Measurements from ENCODE around the gene SEC22A.

Gene SEC22A

DNA sequence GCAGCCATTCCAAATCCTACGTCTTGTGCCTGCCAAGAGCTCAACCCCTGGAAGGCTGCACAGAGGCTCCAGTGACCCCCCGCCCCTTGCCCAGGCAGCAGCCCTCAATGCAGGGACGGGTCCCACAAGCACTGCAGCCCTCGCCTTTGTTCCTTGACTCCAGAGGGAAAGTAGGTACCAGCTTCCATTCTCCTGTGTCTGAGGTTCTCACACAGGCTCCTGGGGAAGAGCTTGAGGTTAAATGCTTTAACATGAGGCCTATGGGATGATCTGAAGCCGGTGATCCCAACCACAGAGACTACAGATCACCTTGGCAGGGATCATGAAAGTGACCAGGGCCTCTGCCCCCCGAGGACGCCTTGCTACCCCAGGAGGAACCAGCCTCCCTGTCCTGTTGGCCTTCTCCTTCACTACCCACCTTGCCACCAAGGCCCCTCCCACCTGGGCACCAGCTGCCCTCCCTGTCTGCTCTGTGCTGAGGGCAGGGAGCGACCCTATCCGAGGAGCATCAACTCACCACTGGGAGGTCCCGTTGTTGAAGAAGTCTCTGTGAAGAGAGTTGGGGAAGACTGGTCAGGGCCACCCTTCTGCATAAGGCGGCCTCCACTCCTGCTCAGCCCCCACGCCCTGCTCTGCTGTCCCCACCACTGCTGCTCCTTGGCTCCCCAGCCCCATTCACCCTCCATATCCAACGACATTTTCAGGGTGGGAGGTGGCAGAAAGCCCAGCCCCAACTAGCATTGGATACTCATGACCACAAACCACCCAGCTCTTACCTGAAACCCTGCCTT lies 95.3 kb downstream of the SEC22A start:
- DNase-seq (ENCODE audit: low spot score in 2 of 2) (no peak), ATAC-seq (replicated peaks; ENCODE audit: extremely low read depth, poor library complexity, severe bottlenecking) (no peak)
- Mint-ChIP-seq H3K27ac (ENCODE audit: low read depth) (no peak overlapping the region), H3K9me3 (no peaks in the 10 kb centered on the region), H3K4me3 (no peak overlapping the region), H3K4me1 (no peaks in the 10 kb centered on the region), H3K27me3 (peaks cover 44% of the 10 kb centered on the region), H3K36me3 (ENCODE audit: insufficient read depth) (no peaks in the 10 kb centered on the region)

DNA sequence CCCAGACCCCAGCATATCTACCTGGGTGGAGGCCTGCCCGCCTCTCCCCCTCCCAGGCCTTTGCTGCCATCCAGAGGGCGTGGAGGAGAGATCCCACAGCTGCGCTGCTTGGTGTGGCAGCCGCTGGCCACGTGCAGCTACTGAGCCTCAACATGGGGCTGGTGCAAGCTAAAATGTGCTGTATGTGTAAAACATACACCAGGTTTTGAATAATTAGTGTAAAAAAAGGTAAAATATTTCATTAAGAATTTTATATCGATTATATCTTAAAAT lies 95.8 kb downstream of the SEC22A start:
- DNase-seq (ENCODE audit: low spot score in 2 of 2) (no peak), ATAC-seq (replicated peaks; ENCODE audit: extremely low read depth, poor library complexity, severe bottlenecking) (no peak)
- Mint-ChIP-seq H3K4me1 (no peaks in the 10 kb centered on the region), H3K27ac (ENCODE audit: low read depth) (no peak overlapping the region), H3K9me3 (no peaks in the 10 kb centered on the region), H3K36me3 (ENCODE audit: insufficient read depth) (no peaks in the 10 kb centered on the region), H3K4me3 (no peak overlapping the region), H3K27me3 (peaks cover 46% of the 10 kb centered on the region)

DNA sequence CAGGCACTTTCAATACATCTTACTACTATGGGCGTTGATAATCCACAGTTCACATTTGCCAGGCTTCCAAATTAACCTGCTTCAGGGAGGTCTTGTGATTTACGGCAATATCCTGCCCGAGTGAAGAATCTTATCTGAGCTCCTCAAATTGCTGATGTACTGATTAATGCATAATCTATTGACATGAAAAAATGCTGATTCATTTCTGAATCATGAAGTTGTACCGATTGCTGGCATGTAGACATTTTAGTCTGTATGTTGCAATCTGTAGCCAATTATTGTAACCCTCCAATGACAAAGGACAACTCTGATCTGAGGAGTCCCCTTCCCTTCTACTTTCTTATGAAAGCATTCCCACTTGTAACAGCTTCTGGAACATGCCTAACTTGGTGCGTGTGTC lies 97.2 kb downstream of the SEC22A start:
- H3K27ac Mint-ChIP-seq (ENCODE audit: low read depth), result no peak overlapping the region
- H3K36me3 Mint-ChIP-seq (ENCODE audit: insufficient read depth), result peaks cover 2% of the 10 kb centered on the region
- no peaks in the 10 kb centered on the region for H3K9me3 Mint-ChIP-seq
- peaks cover 47% of the 10 kb centered on the region for H3K27me3 Mint-ChIP-seq
- ATAC-seq (replicated peaks; ENCODE audit: extremely low read depth, poor library complexity, severe bottlenecking), result no peak
- no peaks in the 10 kb centered on the region for H3K4me1 Mint-ChIP-seq
- DNase-seq (ENCODE audit: low spot score in 2 of 2), result no peak
- no peak overlapping the region for H3K4me3 Mint-ChIP-seq

DNA sequence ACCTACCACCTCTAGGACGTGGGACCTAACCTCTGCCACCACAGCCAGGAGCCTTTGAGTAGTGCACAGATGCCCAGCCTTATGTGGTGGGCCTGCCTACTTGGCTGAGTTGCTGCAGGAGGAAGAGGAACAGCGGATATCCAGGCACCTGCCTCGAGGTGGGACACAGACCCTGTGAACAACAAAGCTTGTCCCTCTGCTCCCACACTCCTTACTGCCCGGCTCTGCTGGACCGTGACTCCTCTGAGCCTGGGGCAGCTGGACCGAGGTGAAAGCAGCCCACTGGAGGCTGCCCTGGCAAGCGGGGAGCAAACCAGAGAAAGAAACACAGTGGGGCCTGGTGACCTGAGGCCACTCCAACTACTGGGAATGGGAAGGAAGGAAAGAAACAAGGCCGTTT lies 97.8 kb downstream of the SEC22A start:
- no peak overlapping the region for H3K4me3 Mint-ChIP-seq
- H3K27ac Mint-ChIP-seq (ENCODE audit: low read depth), result no peak overlapping the region
- ATAC-seq (replicated peaks; ENCODE audit: extremely low read depth, poor library complexity, severe bottlenecking) (no peak), DNase-seq (ENCODE audit: low spot score in 2 of 2) (no peak)
- no peaks in the 10 kb centered on the region for H3K9me3 Mint-ChIP-seq
- H3K27me3 Mint-ChIP-seq, result peaks cover 49% of the 10 kb centered on the region
- no peaks in the 10 kb centered on the region for H3K4me1 Mint-ChIP-seq
- H3K36me3 Mint-ChIP-seq (ENCODE audit: insufficient read depth), result peaks cover 2% of the 10 kb centered on the region

DNA sequence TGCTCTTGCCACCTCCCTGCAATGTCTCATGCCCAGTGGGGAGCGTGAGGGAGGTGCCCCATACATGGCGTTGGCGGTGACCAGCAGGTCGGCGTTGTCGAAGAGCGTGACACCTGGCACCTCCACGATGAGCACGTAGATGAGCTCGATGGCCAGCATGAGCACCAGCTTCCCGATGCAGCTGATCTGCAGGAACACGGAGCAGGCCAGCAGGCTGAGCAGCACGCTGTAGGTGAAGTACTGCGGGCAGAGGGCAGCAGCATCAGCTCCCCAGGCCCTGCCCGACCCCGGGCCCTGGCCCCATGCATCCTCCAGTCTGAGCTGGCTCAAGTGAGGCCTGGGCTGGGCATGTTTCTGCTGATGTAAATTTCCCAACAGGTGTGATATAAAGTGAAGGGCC lies 98.3 kb downstream of the SEC22A start:
- no peaks in the 10 kb centered on the region for H3K4me1 Mint-ChIP-seq
- no peak overlapping the region for H3K27ac Mint-ChIP-seq (ENCODE audit: low read depth)
- no peaks in the 10 kb centered on the region for H3K9me3 Mint-ChIP-seq
- no peak overlapping the region for H3K4me3 Mint-ChIP-seq
- H3K36me3 Mint-ChIP-seq (ENCODE audit: insufficient read depth), result peaks cover 2% of the 10 kb centered on the region
- DNase-seq (ENCODE audit: low spot score in 2 of 2) (no peak), ATAC-seq (replicated peaks; ENCODE audit: extremely low read depth, poor library complexity, severe bottlenecking) (no peak)
- H3K27me3 Mint-ChIP-seq, result peaks cover 54% of the 10 kb centered on the region

DNA sequence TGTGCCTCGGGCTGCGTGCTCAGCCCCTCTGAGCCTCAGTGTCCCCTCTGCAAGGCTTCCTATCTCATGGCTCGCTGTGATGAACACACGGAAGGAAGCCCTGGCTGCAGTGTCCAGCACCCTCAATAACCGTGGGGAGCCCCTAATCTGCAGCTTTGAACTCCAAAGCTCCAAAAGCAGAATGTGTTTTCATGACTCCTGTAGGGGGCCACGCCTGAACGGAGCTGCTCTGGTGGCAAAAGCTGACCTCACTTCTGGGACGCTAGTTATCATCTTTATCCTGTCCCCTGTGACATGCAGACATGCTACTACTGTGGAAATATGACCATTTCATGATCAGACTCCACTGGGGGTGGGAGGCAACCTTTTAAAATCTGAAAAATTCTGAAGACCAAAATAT lies 98.8 kb downstream of the SEC22A start:
- no peak for DNase-seq (ENCODE audit: low spot score in 2 of 2)
- Mint-ChIP-seq H3K9me3 (no peaks in the 10 kb centered on the region), H3K4me1 (no peaks in the 10 kb centered on the region), H3K27me3 (peaks cover 55% of the 10 kb centered on the region), H3K4me3 (no peak overlapping the region), H3K36me3 (ENCODE audit: insufficient read depth) (peaks cover 2% of the 10 kb centered on the region), H3K27ac (ENCODE audit: low read depth) (no peak overlapping the region)
- ATAC-seq (replicated peaks; ENCODE audit: extremely low read depth, poor library complexity, severe bottlenecking), result no peak

DNA sequence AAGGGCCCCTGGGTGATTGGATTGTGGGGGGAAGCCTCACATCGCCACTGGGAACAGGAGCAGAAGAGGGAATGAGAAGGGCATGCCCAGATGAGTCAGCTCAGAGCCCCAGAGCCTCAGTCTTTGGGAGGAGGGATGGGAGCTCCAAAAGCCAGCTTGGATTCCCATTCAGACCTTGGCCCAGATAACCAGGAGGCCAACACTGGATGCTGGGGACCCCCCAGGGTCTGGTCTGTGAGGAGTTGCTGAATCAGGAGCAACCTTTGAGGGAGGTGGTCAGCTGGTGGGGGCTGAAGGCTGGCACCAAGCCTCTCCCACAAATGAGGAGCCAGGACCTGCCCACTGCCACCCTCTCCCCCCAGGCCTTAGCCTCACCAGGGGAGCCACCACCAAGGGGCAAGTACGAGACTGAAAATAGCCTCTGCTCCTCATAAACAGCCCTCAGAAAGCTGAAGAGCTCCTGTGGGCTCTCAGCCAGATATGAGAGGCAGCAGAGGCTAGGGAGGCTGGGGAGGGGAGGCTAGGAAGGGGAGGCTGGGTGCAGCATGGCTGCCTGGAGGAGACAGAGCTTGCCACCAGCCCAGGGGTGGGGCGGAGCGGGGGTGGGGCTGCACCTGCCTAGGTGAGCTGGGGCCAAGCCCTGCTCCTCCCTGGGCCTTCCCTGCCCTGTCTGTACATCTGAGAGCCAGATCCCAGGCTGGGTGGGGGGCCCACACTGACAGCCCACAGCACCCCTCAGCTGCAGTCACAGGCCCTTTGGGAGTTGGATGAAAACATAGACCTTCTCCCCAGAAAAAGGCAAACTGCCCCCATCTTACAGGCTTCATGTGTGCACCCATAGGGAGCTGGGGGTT lies 99.8 kb downstream of the SEC22A start:
- ATAC-seq (replicated peaks; ENCODE audit: extremely low read depth, poor library complexity, severe bottlenecking) (no peak), DNase-seq (ENCODE audit: low spot score in 2 of 2) (no peak)
- Mint-ChIP-seq H3K36me3 (ENCODE audit: insufficient read depth) (peaks cover 2% of the 10 kb centered on the region), H3K4me3 (no peak overlapping the region), H3K9me3 (no peaks in the 10 kb centered on the region), H3K27ac (ENCODE audit: low read depth) (no peak overlapping the region), H3K4me1 (no peaks in the 10 kb centered on the region), H3K27me3 (peaks cover 49% of the 10 kb centered on the region)

DNA sequence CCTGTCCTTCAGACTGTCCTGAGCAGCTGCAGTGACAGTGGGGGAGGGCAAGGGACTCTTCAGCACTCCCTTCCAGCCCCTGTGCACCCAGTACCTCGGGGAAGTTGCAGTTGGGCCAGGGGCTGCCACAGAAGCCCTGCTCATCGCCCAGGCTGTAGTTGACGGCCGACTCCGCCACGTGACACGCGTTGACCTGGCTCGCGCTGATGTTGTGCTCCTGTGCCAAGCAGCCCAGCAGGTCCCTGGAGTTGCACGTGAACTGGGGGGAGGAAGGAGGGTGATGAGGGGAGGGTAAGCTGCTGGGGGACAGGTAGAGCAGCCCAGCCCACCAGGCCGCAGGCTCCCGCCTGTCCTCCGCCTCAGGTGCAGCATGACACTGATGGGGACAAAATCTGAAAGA lies 101.2 kb downstream of the SEC22A start:
- Mint-ChIP-seq H3K27ac (ENCODE audit: low read depth) (no peak overlapping the region), H3K27me3 (peaks cover 46% of the 10 kb centered on the region), H3K9me3 (no peaks in the 10 kb centered on the region), H3K36me3 (ENCODE audit: insufficient read depth) (peaks cover 2% of the 10 kb centered on the region), H3K4me3 (no peak overlapping the region), H3K4me1 (no peaks in the 10 kb centered on the region)
- ATAC-seq (replicated peaks; ENCODE audit: extremely low read depth, poor library complexity, severe bottlenecking), result no peak
- DNase-seq (ENCODE audit: low spot score in 2 of 2), result no peak

DNA sequence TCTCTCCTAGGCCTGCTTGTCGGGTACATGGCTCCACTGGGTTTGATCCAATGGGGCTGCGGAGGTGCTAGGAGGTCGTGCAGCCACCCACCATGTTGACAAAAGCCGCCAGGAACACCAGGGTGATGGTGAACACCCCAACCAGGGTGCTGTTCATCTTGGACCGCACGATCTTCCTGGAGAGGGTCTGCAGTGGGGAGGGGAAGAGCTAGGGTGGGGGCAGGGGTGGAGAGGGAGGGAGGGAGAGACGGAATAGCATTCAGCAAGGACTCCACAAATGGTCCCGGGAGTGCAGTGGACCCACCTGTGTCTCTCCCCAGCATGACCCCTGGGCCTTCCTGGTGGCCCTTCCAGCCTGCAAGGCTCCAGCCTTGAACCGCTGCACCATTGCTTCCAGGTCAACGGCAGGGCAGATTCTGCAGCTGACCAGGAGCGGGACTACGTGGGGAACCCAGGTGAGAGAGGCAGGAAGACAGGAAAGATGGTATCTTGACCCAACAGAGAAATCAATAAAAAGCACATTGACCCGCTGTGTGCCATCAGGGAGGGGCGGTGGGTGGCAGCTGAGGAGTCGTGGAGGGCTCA lies 102.3 kb downstream of the SEC22A start:
- no peak for ATAC-seq (replicated peaks; ENCODE audit: extremely low read depth, poor library complexity, severe bottlenecking)

DNA sequence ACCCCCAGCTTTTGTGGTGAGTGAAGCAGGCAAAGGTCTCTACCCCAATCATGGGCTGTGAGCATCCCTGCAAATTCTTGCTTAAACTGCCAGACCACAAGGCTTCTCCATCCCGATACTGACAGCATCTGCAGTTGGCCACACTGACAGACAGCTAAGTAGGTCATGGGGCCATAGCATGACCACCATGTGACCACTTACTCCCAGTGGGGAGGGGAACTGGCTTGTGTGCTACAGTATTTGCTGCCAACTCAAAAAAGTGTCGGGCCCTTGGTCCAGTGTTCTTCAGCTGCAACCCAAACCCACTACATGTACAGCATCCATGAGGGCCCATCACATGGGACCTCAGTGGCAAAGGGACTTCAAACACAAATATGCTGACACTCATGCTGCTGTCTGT lies 103.4 kb downstream of the SEC22A start:
- no peak for ATAC-seq (replicated peaks; ENCODE audit: extremely low read depth, poor library complexity, severe bottlenecking)
- H3K27me3 Mint-ChIP-seq, result peaks cover 38% of the 10 kb centered on the region

More for the DNA sequence above, 102.3 kb downstream of the SEC22A start:
- Mint-ChIP-seq H3K27ac (ENCODE audit: low read depth) (no peak overlapping the region), H3K36me3 (ENCODE audit: insufficient read depth) (peaks cover 2% of the 10 kb centered on the region), H3K9me3 (no peaks in the 10 kb centered on the region), H3K4me1 (no peaks in the 10 kb centered on the region), H3K4me3 (no peak overlapping the region), H3K27me3 (peaks cover 46% of the 10 kb centered on the region)
- no peak for DNase-seq (ENCODE audit: low spot score in 2 of 2)

DNA sequence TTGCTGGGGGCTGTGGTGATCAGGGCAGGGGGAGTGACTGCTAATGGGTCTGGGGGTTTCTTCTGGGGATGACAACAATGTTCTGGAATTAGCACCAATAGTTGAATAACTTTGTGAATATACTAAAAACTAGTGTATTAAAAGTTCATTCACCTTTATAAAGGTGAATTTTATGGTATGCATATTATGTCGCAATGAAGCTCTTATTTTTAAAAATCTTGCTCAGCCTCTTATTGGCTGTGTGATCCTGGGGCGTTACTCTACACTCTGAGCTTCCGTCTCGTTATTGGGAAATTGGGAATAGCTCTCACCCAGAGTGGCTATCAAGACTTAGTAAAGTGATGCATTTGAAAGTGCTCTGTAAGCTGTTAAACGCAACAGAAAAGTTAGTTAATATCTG lies 105.3 kb downstream of the SEC22A start:
- Mint-ChIP-seq H3K4me1 (no peaks in the 10 kb centered on the region), H3K9me3 (no peaks in the 10 kb centered on the region)

More for the DNA sequence above, 103.4 kb downstream of the SEC22A start:
- Mint-ChIP-seq H3K27ac (ENCODE audit: low read depth) (no peak overlapping the region), H3K36me3 (ENCODE audit: insufficient read depth) (peaks cover 2% of the 10 kb centered on the region), H3K4me1 (no peaks in the 10 kb centered on the region), H3K4me3 (no peak overlapping the region), H3K9me3 (no peaks in the 10 kb centered on the region)
- no peak for DNase-seq (ENCODE audit: low spot score in 2 of 2)

DNA sequence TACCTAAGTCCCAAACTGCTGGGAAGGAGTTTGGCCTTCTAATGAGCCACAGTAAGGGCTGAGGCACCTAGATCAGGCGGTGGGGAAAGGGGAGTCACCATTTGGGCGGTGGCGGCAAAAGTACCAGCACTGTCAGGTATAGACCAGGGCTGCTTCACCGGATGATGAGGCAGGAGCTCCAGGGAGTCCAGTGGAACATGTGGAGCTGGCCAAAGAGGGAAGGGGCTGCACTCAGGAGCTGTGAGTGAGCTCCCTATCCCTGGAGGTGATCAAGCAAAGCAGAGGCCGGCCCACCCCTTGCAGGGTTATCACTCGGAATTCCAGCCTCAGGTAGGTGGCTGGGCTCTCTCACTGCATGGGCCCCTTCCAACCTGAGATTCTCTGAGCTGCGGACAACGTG lies 108.4 kb downstream of the SEC22A start:
- no peaks in the 10 kb centered on the region for H3K9me3 Mint-ChIP-seq
- H3K36me3 Mint-ChIP-seq (ENCODE audit: insufficient read depth), result no peaks in the 10 kb centered on the region
- no peak overlapping the region for H3K4me3 Mint-ChIP-seq
- peaks cover 34% of the 10 kb centered on the region for H3K27me3 Mint-ChIP-seq
- no peak overlapping the region for H3K27ac Mint-ChIP-seq (ENCODE audit: low read depth)
- no peak for ATAC-seq (replicated peaks; ENCODE audit: extremely low read depth, poor library complexity, severe bottlenecking)
- no peak for DNase-seq (ENCODE audit: low spot score in 2 of 2)
- H3K4me1 Mint-ChIP-seq, result no peaks in the 10 kb centered on the region

More for the DNA sequence above, 105.3 kb downstream of the SEC22A start:
- no peak overlapping the region for H3K27ac Mint-ChIP-seq (ENCODE audit: low read depth)
- no peak overlapping the region for H3K4me3 Mint-ChIP-seq
- ATAC-seq (replicated peaks; ENCODE audit: extremely low read depth, poor library complexity, severe bottlenecking) (no peak), DNase-seq (ENCODE audit: low spot score in 2 of 2) (no peak)
- peaks cover 38% of the 10 kb centered on the region for H3K27me3 Mint-ChIP-seq
- H3K36me3 Mint-ChIP-seq (ENCODE audit: insufficient read depth), result peaks cover 2% of the 10 kb centered on the region

DNA sequence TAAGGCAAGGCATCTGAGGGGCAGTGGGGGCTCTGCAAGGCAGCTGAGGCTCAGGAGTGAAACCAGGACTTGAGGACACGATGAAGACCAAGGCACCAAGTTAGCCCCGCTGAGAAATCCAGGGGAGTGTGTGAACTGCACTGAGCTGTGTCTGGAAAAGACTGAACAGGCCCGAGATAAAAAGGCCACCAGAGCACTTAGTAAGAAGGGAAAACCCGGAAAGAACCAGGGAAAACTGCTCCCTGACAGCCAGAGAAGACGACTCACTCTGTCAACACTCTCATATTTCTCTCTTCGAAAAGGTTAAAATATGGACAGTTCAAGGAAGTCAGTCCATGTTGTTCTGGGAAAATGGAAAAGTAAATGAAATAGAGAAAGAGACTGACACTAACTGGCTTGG lies 109.0 kb downstream of the SEC22A start:
- peaks cover 34% of the 10 kb centered on the region for H3K27me3 Mint-ChIP-seq
- no peak for ATAC-seq (replicated peaks; ENCODE audit: extremely low read depth, poor library complexity, severe bottlenecking)
- no peak overlapping the region for H3K27ac Mint-ChIP-seq (ENCODE audit: low read depth)
- no peak overlapping the region for H3K4me3 Mint-ChIP-seq
- no peaks in the 10 kb centered on the region for H3K4me1 Mint-ChIP-seq
- H3K9me3 Mint-ChIP-seq, result no peaks in the 10 kb centered on the region
- no peak for DNase-seq (ENCODE audit: low spot score in 2 of 2)
- no peaks in the 10 kb centered on the region for H3K36me3 Mint-ChIP-seq (ENCODE audit: insufficient read depth)

Data from central memory CD8-positive, alpha-beta T cell (primary cell).